HG02885 (cell line): Measurements from ENCODE around the gene TIGAR.

Experiments used
- ATAC-seq: cut with Tn5 transposase; IDR thresholded peaks from one replicate; pipeline ENCODE4 v1.9.1; 2021; ENCODE audit warnings: mild to moderate bottlenecking; ENCODE audit not compliant: unreplicated experiment, poor library complexity

Gene TIGAR

DNA sequence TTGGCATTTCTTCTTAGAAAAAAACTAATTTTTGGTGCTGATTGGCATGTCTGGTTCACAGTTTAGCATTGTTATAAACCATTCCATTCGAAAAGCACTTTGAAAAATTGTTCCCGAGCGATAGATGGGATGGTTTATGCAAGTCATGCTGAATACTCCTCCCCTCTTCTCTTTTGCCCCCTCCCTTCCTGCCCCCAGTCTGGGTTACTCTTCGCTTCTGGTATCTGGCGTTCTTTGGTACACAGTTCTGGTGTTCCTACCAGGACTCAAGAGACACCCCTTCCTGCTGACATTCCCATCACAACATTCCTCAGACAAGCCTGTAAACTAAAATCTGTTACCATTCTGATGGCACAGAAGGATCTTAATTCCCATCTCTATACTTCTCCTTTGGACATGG, 20.1 kb upstream of the TIGAR start:
- ATAC-seq, result no peak

DNA sequence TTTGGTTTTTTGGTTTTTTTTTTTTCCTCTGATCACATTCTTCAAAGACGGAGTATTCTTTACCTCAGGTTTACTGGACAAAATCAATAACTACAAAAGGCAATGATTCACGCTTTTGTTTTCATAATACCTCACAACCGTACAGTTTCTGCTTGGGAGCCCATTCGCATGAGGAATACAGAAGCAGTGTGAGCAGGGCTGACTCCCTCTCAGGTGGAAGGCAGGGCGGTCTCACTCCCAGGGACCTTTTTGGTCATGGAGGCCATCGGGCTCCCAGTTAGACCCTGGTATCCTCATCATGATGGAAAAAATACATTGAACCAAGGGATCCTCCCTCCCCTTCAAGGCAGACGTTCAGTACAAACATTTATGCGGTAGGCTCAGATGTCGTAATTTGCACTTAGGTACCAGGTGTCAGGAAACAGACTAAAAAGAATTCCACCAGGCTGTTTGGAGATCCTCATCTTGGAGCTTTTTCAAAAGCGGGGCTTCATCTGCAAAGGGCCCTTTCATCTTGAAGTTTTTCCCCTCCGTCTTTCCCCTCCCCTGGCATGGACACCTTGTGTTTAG, 19.0 kb upstream of the TIGAR start:
- ATAC-seq, result no peak

DNA sequence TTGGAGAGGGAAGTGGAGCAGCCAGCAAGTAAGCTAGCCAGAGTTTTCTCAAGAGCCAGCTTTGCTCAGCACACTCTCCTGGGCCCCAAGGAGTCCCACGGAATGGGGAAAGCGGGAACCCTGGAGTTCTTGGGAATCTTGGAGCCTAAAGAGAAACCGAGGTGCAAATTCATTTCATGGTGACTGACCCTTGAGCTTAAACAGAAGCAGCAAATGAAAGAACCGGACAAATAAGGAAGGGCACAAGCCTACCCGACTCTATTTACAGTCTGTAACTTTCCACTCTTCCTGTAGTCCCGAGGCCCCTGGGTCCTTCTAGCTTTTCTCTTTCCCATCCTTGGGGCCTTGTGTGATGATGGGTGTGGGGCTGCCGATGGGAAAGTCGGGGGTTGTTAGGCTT, 18.1 kb upstream of the TIGAR start:
- no peak for ATAC-seq

DNA sequence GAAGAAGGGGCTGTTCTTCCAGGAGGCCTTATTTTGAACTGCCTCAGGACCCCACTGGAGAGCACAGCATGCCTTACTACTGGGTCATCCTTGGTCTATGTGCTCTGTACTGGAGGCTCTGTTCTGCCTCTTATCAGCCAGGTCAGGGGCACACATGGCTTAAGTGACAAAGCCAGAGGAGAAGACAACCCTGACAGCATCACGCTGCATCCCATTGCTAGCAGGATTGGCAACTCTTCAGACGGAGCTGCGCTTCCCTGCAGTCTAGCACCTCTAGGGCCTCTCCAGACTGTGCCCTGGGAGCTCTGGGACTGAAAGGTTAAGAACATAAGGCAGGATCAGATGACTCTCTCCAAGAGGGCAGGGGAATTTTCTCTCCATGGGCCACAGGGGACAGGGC, 17.3 kb upstream of the TIGAR start:
- no peak for ATAC-seq

DNA sequence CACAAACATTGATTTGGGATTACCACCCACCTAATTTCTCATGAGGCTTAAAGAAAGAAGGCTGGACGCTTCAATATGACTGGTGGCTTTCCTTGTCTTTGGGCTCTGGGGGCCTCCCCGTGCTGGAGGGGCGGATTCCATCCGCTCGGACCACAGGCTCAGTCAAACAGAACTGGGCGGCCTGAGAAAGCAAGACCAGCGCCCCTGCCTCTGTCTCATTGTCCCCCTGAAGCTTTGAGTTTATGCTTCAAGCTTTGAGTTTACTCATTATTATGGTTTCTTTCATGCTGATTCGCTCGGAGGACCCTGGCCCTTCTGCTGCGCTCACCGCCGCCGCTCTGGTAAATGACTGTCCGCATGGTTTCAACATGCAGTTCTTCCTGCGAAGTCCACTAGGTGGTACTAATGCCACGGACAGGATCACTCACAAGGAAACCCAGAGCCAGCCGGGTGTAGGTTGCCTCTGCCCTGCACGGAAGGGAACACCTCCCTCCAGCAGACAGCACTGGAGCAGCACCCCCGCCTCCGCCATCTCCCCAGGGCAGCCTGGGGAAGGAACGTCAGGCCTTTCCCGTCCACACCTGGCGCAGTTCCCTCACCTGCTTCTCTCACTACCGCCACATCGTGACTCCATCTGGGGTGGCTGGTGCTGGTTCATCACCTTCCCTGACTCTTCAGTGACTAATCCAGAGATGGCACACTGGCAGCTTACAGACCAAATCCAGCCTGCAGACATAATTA, 13.2 kb upstream of the TIGAR start:
- ATAC-seq, result no peak

DNA sequence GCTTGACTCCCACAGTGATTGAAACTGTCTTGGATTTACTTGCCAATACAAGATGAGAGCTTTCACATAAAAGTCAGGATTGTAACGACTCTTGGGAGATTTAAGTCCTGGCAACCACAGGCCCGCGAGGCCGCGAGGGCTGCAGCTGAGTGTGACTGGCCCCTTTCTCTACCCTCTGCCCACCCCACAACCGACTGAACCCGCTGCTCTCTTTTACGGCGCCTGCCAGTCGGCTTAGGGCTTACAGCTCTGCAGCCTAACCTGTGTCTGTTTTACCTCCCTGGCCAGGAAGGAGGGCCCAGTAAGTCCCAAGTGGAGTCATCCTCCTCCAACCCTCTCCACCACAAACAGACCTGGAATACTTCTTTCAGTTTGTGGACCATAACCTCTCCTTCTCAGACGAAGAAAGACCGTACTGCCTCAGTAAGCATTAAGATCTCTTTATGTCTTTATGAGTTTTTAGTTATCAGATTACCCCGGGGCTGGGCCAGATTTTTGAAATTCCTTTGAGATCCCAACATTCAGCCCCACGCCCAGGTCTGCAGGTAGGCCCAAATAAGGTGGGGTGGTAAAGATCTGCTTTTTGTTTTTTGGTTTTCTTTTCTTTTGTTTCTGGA, 12.6 kb upstream of the TIGAR start:
- no peak for ATAC-seq

DNA sequence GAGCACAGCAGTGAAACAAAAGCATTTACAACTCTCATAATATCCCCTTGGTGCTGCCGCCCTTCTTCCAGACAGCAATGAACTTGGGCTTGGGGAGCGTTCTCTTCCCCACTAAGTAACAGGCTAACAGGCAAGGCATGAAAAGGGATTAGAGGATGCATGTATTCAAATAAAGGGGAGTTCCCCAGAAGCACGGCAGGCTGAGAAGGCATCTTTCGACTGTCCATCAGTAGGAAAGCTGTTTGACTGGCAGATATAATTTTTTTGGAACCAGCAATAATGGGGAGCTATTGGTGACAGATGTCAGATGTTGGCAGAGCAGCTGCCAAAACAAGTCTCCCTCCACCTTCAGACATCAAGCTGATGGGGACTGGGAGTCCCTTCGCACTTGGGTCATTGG, 9.2 kb upstream of the TIGAR start:
- no peak for ATAC-seq

DNA sequence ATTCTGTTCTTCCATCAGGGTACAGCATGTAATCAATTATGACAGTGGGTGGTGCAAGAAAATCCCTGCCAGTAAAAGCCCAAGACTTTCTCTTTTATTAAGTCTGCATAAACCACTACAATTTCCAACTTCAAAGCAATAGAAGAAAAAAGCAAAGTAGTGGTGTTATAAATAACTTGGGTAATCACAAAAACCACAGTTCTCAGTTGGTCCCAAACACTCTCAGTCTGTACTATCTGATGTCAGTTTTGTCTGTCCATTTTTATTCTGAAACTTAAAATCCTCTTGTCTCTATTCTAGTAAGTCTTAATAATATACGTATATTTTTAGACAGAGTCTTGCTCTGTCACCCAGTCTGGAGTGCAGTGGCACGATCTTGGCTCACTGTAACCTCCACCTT, 8.8 kb upstream of the TIGAR start:
- ATAC-seq, result no peak

DNA sequence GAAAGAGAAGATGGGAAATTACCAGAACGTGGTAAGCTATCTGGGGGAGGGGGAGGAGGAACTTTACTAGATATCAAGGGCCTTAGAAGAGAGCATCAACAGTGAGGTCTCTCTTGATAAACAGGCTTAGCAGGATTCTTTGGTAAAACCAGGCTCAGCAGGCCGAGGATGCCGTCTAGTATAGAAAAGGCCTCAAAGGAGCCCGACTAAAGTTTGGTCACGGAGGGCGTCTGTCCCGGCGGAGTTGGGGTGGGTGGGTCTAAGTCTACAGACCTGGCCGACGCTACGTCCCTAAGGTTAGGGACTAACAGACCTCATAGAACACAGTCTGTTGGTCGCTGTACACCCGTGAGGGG, 538 bp upstream of the TIGAR start:
- peak; percentile 37 for ATAC-seq

DNA sequence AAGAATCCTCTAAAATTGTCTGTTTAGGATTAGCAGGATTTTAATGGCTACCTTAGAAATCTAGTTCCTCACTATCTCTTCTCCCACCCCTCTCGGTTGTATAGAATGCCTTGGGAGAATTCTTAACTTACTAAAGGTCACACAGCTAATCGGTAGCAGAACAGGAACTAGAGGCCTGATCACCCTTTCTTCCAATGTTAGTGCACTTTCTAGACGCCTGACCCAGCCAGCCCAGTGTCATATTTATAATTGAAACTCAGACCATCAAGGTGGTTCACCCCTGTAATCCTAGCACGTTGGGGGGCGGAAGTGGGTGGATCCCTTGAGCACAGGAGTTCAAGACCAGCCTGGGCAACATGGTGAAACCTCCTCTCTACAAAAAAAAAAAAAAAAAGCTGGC, 1.7 kb downstream of the TIGAR start:
- no peak for ATAC-seq

DNA sequence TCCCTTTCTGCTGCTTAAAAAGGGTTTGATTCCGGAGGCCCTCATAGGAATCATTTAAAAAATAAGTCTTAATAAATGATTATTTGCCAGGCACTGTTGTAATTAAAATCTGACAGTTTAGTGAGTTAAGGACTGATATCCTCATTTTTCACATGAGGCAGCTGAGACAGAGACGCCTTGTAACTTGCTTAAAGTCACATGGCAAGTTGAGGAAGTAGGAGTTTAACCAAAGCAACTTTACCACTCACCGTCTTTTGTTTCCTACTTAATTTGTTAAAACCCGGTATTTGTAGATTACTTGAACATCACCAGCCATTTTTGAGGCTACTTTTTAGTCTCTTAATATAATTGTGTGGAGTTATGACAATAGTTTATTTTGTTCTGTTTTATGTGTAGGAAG, 2.4 kb downstream of the TIGAR start:
- no peak for ATAC-seq

DNA sequence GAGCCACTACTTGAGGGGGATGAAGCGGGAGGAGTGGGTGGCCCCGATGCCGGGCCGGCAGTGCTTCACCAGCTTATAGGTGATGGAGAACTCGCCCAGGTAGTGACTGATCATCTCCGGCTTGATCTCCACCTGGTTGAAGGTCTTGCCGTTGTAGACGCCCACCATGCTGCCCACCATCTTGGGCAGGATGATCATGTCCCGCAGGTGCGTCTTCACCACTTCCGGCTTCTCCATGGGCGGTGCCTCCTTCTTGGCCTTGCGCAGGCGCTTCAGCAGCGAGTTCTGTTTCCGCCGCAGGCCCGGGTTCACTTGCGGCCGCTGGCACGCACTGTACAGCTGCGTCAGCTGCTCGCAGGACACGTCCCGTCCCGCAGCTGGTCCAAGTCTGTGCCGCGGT, 3.4 kb downstream of the TIGAR start:
- no peak for ATAC-seq

DNA sequence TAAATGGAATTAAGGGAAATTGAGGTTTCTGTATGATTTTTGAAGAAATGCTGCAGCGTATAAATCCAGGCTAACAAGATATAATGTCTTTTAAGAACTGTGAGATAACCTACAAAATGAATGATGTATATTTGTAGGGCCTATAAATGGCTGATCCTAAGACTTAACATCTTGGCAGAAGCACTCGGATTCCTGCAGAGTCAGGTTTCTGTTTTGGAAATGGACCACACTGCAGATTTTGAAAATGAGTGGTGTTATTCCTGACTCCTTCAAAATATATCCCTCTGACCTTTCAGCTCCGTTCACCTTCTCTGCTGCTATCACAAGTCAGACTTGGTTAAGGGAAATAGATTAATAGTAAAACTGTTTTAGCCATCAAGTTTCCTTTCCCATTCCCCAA, 5.0 kb downstream of the TIGAR start:
- ATAC-seq, result no peak

DNA sequence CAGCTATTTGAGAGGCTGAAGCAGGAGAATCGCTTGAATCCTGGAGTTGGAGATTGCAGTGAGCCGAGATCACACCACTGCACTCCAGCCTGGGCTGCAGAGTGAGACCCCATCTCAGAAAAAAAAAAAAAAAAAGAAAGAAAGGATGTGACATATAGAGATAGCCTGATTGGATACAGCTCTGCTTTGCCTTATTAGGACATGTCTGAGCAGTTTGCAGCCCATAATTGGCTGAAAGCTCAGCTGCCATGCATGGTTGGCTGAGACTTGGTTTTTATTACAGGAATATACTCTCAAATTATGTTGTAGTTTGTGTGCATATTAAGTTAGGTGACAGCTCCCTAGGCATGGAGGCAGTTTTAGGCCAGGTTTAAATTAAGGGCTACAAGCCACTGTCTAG, 6.3 kb downstream of the TIGAR start:
- ATAC-seq, result no peak

DNA sequence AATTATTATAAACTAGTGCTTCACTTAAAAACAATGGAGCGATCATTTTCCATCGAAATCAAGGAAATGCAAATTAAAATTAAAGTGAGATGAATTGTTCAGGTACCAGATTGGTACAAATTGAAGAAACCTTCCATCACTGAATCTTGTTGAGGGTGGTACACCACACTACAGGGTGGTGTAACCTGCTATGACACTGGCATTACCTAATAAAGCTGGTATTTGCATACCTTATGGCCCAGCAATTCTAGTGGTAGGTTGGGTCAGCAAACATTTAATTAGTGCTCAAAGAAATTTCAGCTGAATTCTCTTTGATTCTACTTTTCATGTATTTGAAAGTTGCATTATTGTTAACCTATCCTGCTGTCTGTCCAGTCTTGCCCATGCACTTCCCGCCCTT, 9.2 kb downstream of the TIGAR start:
- no peak for ATAC-seq

DNA sequence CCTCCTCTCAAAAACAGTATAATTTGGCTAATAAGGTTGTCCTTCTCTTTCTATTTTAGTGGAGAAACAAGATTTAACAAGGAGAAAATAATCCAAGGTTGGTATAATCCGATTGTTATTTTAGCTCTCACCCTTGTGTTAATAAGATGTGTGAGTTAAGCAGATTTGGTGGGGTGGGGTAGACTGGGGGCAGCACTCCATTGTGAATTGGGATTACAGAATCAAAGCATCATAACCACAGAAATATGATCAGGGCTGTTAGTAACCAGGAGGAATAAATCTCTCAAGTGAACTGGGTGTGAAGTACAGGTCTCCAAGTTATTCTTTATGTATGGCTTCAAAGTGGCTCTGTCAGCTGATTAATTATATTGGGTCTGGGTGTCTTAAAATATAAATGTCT, 10.2 kb downstream of the TIGAR start:
- ATAC-seq, result no peak

DNA sequence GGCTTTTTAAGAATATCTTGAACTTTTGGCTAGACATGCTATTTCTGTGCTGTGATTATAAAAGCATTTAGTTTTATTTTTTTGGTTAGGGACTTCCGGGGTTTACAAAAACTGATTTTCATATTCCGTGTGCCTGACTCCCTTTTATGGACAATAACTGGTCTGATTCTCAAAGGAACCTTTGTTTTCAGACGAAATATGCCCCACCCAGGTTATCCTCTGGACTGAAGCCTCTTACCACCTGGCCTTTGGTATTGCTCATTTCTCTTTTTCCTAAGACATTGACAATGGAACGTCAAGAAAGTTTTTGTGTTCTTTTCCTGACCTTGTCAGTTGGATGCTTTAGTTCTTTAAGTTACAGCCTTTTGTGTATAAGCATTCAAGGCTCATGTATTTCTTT, 10.8 kb downstream of the TIGAR start:
- ATAC-seq, result no peak

DNA sequence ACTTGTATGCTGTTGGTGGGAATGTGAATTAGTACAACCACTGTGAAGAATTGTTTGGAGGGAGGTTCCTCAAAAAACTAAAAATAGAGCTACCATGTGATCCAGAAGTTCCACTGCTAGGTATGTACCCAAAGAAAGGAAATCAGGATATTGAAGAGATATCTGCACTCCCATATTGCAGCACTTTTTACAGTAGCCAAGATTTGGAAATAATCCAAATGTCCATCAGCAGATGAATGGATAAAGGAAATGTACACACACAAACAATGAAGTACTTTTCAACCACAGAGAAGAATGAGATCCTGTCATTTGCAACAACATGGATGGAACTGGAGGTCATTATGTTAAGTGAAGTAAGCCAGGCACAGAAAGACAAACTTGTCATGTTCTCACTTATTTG, 25.9 kb downstream of the TIGAR start:
- ATAC-seq, result no peak

DNA sequence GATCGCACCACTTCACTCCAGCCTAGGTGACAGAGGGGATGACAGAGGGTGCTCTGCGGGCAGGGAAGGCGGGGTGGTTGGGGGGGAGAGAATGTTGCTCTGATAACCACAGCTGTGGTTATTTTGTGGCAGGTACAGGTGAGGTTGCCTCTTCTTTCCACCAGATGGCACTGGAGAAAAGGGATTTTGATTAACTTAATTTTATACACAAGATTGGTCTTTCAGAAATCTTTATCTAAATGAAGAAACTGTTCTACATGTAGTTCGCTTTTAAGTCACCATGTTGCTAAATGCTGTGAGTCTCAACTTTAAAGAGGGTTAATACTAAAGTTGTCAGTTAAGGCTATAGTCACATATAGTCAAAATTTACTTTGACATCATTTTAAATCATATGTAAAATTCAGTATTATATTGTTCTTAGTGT, 32.8 kb downstream of the TIGAR start:
- ATAC-seq, result no peak

DNA sequence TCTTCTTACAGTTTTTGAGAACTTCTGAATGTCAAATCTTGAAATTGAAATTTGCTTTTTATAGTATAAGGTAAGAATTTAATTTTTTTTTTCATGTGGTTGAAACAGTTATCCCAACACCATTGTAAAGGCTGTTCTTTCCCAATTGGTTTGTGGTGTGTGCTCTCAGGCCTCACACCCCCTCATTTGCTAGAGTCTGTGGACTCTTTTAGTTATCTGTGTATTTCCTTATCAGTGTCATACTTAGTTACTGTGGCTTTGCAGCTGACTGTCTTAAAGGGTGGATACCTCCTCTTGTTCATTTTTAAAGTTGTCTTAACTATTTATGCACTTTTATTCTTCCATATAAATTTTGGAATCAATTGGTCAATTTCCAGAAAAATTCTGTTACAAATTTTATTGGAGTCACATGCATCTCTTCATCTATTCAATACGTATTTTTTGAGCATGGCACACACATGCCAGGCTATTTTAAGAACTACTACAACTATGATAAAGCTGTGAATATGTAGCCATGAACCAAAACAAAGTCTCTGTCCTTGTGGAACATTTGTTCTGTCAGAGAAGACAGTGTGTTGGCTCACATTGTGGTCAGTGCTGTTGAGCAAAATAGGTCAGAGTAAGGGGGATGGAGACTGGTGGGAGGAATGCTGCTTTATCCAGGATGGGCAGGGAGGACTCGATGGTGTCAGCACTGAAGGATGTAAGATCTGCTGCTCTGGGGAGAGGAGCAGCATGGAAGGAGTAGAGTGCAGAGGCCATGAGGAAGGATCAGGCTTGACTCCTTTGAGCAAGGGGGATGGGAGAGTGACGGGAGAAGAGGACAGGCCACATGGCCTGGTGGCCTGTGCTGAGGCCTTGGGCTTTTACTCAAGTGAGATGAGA, 34.4 kb downstream of the TIGAR start:
- ATAC-seq, result no peak

DNA sequence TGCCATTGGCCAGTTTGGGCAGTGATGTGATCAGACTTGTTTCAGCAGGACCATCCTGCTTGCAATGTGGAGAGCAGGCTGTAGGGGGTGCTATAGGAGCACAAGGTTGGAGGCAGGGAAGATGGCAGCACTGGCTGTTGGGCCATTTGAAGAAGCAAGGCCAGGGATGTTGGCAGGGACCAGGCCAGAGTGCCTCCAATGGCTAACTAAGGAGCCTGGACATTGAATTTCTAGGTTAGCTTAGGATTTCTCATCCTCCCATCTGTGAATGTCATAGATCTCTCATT, 35.0 kb downstream of the TIGAR start:
- ATAC-seq, result no peak
